ENCODE measurements around the gene STK11. TPM values are rescaled to one million over a fixed set of nuclear protein-coding genes. Genes with fewer than 3 reads are reported as not detected.
A peak's percentile ranks its signal among the peaks of the same experiment; 100 is the strongest.

The STK11 gene
- total RNA-seq, 1 donor from 2014 or later: 113 TPM

- no peak for DNase-seq (ENCODE audit: low read depth)
Observed at GRCh38 chr19:1249990-1250436, 44.4 kb downstream of the STK11 start.

GRCh38 chr19:1250437-1251260 is 45.1 kb downstream of the STK11 start:
- no peak for DNase-seq (ENCODE audit: low read depth)

GRCh38 chr19:1251330-1252220 is 46.0 kb downstream of the STK11 start:
- no peak for DNase-seq (ENCODE audit: low read depth)

GRCh38 chr19:1252221-1252820 is 46.7 kb downstream of the STK11 start:
- peak; percentile 88 for DNase-seq (ENCODE audit: low read depth)

- DNase-seq (ENCODE audit: low read depth): peak; percentile 93
Observed at GRCh38 chr19:1252821-1253513, 47.4 kb downstream of the STK11 start.

- DNase-seq (ENCODE audit: low read depth): peak; percentile 77
Observed at GRCh38 chr19:1253514-1254080, 48.0 kb downstream of the STK11 start.

- DNase-seq (ENCODE audit: low read depth): no peak
Observed at GRCh38 chr19:1254081-1254527, 48.5 kb downstream of the STK11 start.

GRCh38 chr19:1254530-1255185 is 49.1 kb downstream of the STK11 start:
- no peak for DNase-seq (ENCODE audit: low read depth)

GRCh38 chr19:1255186-1256161 is 49.9 kb downstream of the STK11 start:
- no peak for DNase-seq (ENCODE audit: low read depth)

GRCh38 chr19:1256646-1257474 is 51.3 kb downstream of the STK11 start:
- no peak for DNase-seq (ENCODE audit: low read depth)

GRCh38 chr19:1257475-1258162 is 52.0 kb downstream of the STK11 start:
- DNase-seq (ENCODE audit: low read depth): no peak

GRCh38 chr19:1258163-1258492 is 52.5 kb downstream of the STK11 start:
- no peak for DNase-seq (ENCODE audit: low read depth)

GRCh38 chr19:1258707-1259205 is 53.2 kb downstream of the STK11 start:
- no peak for DNase-seq (ENCODE audit: low read depth)

- DNase-seq (ENCODE audit: low read depth): peak; percentile 65
Observed at GRCh38 chr19:1259206-1259875, 53.8 kb downstream of the STK11 start.

GRCh38 chr19:1259876-1260748 is 54.5 kb downstream of the STK11 start:
- peak; percentile 51 for DNase-seq (ENCODE audit: low read depth)
